GM12878 (cell line): Measurements from ENCODE around the gene AMER2. TPM values are rescaled to one million over a fixed set of nuclear protein-coding genes. Genes with fewer than 3 reads are reported as not detected.

ENCODE experiments used
- CTCF ChIP-seq, 3 experiments: IDR thresholded peaks in 2 of 3; conservative IDR thresholded peaks in 1 of 3; 2 replicates each; pipeline ENCODE4 v1.5.1; 2011; ENCODE audit warnings: low read depth in 3 of 3, low read length in 3 of 3, mild to moderate bottlenecking in 3 of 3, control low read depth in 2 of 3, moderate library complexity in 2 of 3, inconsistent platforms in 1 of 3, mixed read lengths in 1 of 3; ENCODE audit not compliant: control insufficient read depth in 2 of 3, insufficient read depth in 1 of 3; ENCODE audit errors: extremely low read depth in 1 of 3
- CUX1 ChIP-seq: IDR thresholded peaks from 2 replicates; pipeline ENCODE4 v1.6.1; 2012; ENCODE audit warnings: improper control_type of control experiment, low read depth, low read length; ENCODE audit not compliant: insufficient replicate concordance
- IKZF2 ChIP-seq, 2 experiments: fragments of 450-650 bp; IDR thresholded peaks; 2 replicates each; pipeline ENCODE4 v1.6.1; 2017; ENCODE audit warnings: mild to moderate bottlenecking in 2 of 2, moderate library complexity in 2 of 2
- KAT2A ChIP-seq: conservative IDR thresholded peaks from 2 replicates; pipeline ENCODE4 v1.6.1; 2011; ENCODE audit warnings: low read depth, low read length; ENCODE audit not compliant: control insufficient read depth
- KDM1A ChIP-seq: fragments of 200-600 bp; sonication (generic); IDR thresholded peaks from 2 replicates; pipeline ENCODE4 v1.6.1; 2016; ENCODE audit warnings: borderline replicate concordance
- NFXL1 ChIP-seq: fragments of 450-650 bp; IDR thresholded peaks from 2 replicates; pipeline ENCODE4 v1.6.1; 2017; ENCODE audit warnings: antibody characterized with exemption, mild to moderate bottlenecking, borderline replicate concordance
- NR2F1 ChIP-seq: fragments of 450-650 bp; conservative IDR thresholded peaks from 2 replicates; pipeline ENCODE4 v1.6.1; 2017; ENCODE audit warnings: mild to moderate bottlenecking
- NRF1 ChIP-seq: conservative IDR thresholded peaks from 2 replicates; pipeline ENCODE4 v1.6.1; 2011; ENCODE audit warnings: mild to moderate bottlenecking, low read depth, low read length, improper control_type of control experiment
- PAX8 ChIP-seq: fragments of 450-650 bp; IDR thresholded peaks from 2 replicates; pipeline ENCODE4 v1.6.1; 2017; ENCODE audit warnings: mild to moderate bottlenecking, moderate library complexity
- PML ChIP-seq: IDR thresholded peaks from 2 replicates; pipeline ENCODE4 v1.6.1; 2012; ENCODE audit warnings: low read length, inconsistent platforms
- POU2F2 ChIP-seq: IDR thresholded peaks from 3 replicates; pipeline ENCODE4 v1.6.1; 2011; ENCODE audit warnings: low read depth, mild to moderate bottlenecking, low read length, borderline replicate concordance
- SMAD1 ChIP-seq: fragments of 450-650 bp; IDR thresholded peaks from 2 replicates; pipeline ENCODE4 v1.6.1; 2018; ENCODE audit warnings: mild to moderate bottlenecking, low read depth; ENCODE audit not compliant: partially characterized antibody
- SPI1 ChIP-seq: IDR thresholded peaks from 2 replicates; pipeline ENCODE4 v1.6.1; 2011; ENCODE audit warnings: low read depth, mild to moderate bottlenecking, low read length, moderate library complexity, borderline replicate concordance; ENCODE audit not compliant: insufficient read depth
- SUPT20H ChIP-seq: IDR thresholded peaks from 2 replicates; pipeline ENCODE4 v1.6.1; 2011; ENCODE audit warnings: low read depth, mild to moderate bottlenecking, low read length, moderate library complexity, borderline replicate concordance; ENCODE audit not compliant: control insufficient read depth
- TAF1 ChIP-seq: IDR thresholded peaks from 2 replicates; pipeline ENCODE4 v1.6.1; 2011; ENCODE audit warnings: mild to moderate bottlenecking, low read depth, low read length, borderline replicate concordance
- TCF7 ChIP-seq: IDR thresholded peaks from 2 replicates; pipeline ENCODE4 v1.6.1; 2014; ENCODE audit warnings: antibody characterized with exemption, borderline replicate concordance
- ZBTB33 ChIP-seq: fragments of 450-650 bp; IDR thresholded peaks from 2 replicates; pipeline ENCODE4 v1.6.1; 2017; ENCODE audit warnings: mild to moderate bottlenecking
- ZNF24 ChIP-seq: fragments of 450-650 bp; IDR thresholded peaks from 2 replicates; pipeline ENCODE4 v1.6.1; 2017; ENCODE audit warnings: antibody characterized with exemption, mild to moderate bottlenecking
- ZNF274 ChIP-seq: IDR thresholded peaks from one replicate; pipeline ENCODE4 v1.8.0; 2011; ENCODE audit not compliant: insufficient read length, insufficient read depth
- ZNF622 ChIP-seq: fragments of 450-650 bp; IDR thresholded peaks from 2 replicates; pipeline ENCODE4 v1.6.1; 2017; ENCODE audit warnings: mild to moderate bottlenecking, inconsistent platforms
- polyA plus RNA-seq, 11 experiments: library from polyadenylated mRNA; depleted of rRNA in 4 of 11; unstranded in 6 of 11; stranded (reverse) in 5 of 11; fragments of >200 nt; fragmentation: Nextera tagmentation in 4 of 11; fragmentation: Illumina TruSeq in 1 of 11; extraction: Ambion mirVana in 4 of 11; extraction: Trizol in 1 of 11; gene quantifications; 1 replicate in 1 of 11; 2 replicates in 10 of 11; pipeline versions ENCODE4 v1.2.1 to v1.2.3, GENCODE V29; 2011 to 2016; ENCODE audit warnings: inconsistent platforms in 2 of 11, missing spikeins in 2 of 11, low read depth in 1 of 11
- total RNA-seq, 4 experiments: library from RNA; depleted of rRNA in 3 of 4; stranded (reverse); fragments of >200 nt in 3 of 4; fragmentation: Illumina TruSeq in 1 of 4; extraction: Trizol in 1 of 4; gene quantifications; 2 replicates each; pipeline versions ENCODE4 v1.2.1 to v1.2.3, GENCODE V29; 2013 to 2021

The AMER2 gene
- total and polyA plus RNA-seq, 10 of the 15 experiments (the other 5 are each of a cell fraction or from before 2014, with no cell fraction given), result 0.01 to 0.34 (median 0.21) TPM

GRCh38 chr13:25186187-25186586, 14.1 kb upstream of the AMER2 start (continued):
- no peak for TF ChIP-seq SPI1
- TF ChIP-seq NFXL1, result no peak
- no peak for TF ChIP-seq KDM1A
- no peak for TF ChIP-seq SUPT20H
- no peak for TF ChIP-seq PML
- no peak for TF ChIP-seq CTCF (IDR thresholded peaks at IDR 0.05 in 2 of 3, conservative IDR thresholded peaks at IDR 0.05 in 1 of 3; ENCODE audit: control insufficient read depth in 2 of 3, extremely low read depth in 1 of 3, insufficient read depth in 1 of 3, low read depth in 3 of 3, low read length in 3 of 3)
- TF ChIP-seq CUX1, result no peak
- no peak for TF ChIP-seq PAX8
- TF ChIP-seq POU2F2, result no peak
- TF ChIP-seq TAF1, result no peak
- TF ChIP-seq ZNF274, result no peak
- TF ChIP-seq SMAD1, result no peak
- TF ChIP-seq ZBTB33, result no peak
- TF ChIP-seq ZNF24, result no peak
- peak; percentile 49 to 54; a peak in 3 of 4 replicates for TF ChIP-seq IKZF2 (IDR thresholded peaks at IDR 0.05)
- no peak for TF ChIP-seq TCF7
- TF ChIP-seq NRF1, result no peak
- TF ChIP-seq KAT2A, result no peak
- TF ChIP-seq ZNF622, result no peak
- no peak for TF ChIP-seq NR2F1
